Gastrocnemius medialis (tissue), 4 donors: Measurements from ENCODE around the gene ASTN2. TPM values are rescaled to one million over a fixed set of nuclear protein-coding genes. Genes with fewer than 3 reads are reported as not detected.

Experiments
- ATAC-seq, 2 donors: fragments of 150-250 bp; one replicate each; pipeline ENCODE4 v1.9.1; 2016
- DNase-seq, 2 donors: peaks; one replicate each; pipeline ENCODE4 v3.0.0-alpha.2; 2019
- H3K27ac ChIP-seq, 4 donors: fragments of 200-600 bp; sonication (generic); 1 replicate in 1 of 4; 2 replicates in 3 of 4; pipeline ENCODE4 v1.5.1; 2016 to 2018; ENCODE audit warnings: mild to moderate bottlenecking in 2 of 4, moderate library complexity in 1 of 4
- H3K27me3 ChIP-seq, 3 donors: fragments of 200-600 bp; sonication (generic) in 2 of 3; 1 replicate in 1 of 3; 2 replicates in 2 of 3; pipeline versions ENCODE4 v1.5.1 to v1.6.0; 2016 to 2019; ENCODE audit warnings: mild to moderate bottlenecking in 1 of 3, moderate library complexity in 1 of 3
- H3K36me3 ChIP-seq, 2 donors: fragments of 200-600 bp; sonication (generic) in 1 of 2; one replicate each; pipeline ENCODE4 v1.5.1; 2017 to 2018
- H3K4me1 ChIP-seq, 2 donors: fragments of 200-600 bp; sonication (generic) in 1 of 2; one replicate each; pipeline ENCODE4 v1.5.1; 2016 to 2017; ENCODE audit warnings: mild to moderate bottlenecking in 2 of 2
- H3K4me3 ChIP-seq, 4 donors: fragments of 200-600 bp; sonication (generic) in 3 of 4; 1 replicate in 1 of 4; 2 replicates in 3 of 4; pipeline ENCODE4 v1.5.1; 2016 to 2019; ENCODE audit warnings: mild to moderate bottlenecking in 2 of 4
- H3K9me3 ChIP-seq, 3 donors: fragments of 200-600 bp; sonication (generic) in 2 of 3; 1 replicate in 1 of 3; 2 replicates in 2 of 3; pipeline ENCODE4 v1.5.1; 2016 to 2019
- POLR2A ChIP-seq, 2 donors: fragments of 450-650 bp; IDR thresholded peaks; one replicate each; pipeline ENCODE4 v1.6.1; 2017; ENCODE audit warnings: antibody characterized with exemption in 2 of 2, mild to moderate bottlenecking in 2 of 2, moderate library complexity in 2 of 2
- in situ Hi-C, 4 donors: fragments of 200-750 bp; cut with MboI; loops; one replicate each; pipeline versions ENCODE4 v1.15.0 to v1.8.0; 2017; ENCODE audit warnings: low sequenced_read_pairs in 4 of 4
- intact Hi-C: fragments of 100-400 bp; cut with DNase I; formaldehyde crosslinking; loops from one replicate; pipeline ENCODE4 v1.15.1; 2023; ENCODE audit warnings: low total_unique reads
- total RNA-seq, 4 donors: library from RNA; depleted of rRNA; stranded (reverse); fragments of >200 nt; gene quantifications; one replicate each; pipeline versions ENCODE4 v1.1.0 to v1.2.3, GENCODE V29; 2016
- TF ChIP-seq, protein P1 (sequence below), 5 experiments: fragments of 450-650 bp in 3 of 5; fragments of 200-600 bp in 2 of 5; sonication (generic) in 2 of 5; IDR thresholded peaks in 4 of 5; conservative IDR thresholded peaks in 1 of 5; 1 replicate in 4 of 5; 2 replicates in 1 of 5; pipeline ENCODE4 v1.5.1; 2016 to 2019; ENCODE audit warnings: antibody characterized with exemption in 5 of 5, mild to moderate bottlenecking in 3 of 5, moderate library complexity in 3 of 5

Gene ASTN2
- total RNA-seq, 4 donors from 2014 or later, result 2.5 to 4.6 (median 3.7) TPM

GRCh38 chr9:116626762-116627161 lies 788.1 kb downstream of the ASTN2 start:
- no peak overlapping the region for H3K27ac ChIP-seq
- intact Hi-C loops (no loop called here), in situ Hi-C loops (no loop called here)
- peaks cover 0 to 3% of the 10 kb centered on the region in 2 donors for H3K4me1 ChIP-seq
- no peak overlapping the region for H3K4me3 ChIP-seq
- no peak for TF ChIP-seq POLR2A (IDR thresholded peaks at IDR 0.05)
- TF ChIP-seq, protein P1, sequence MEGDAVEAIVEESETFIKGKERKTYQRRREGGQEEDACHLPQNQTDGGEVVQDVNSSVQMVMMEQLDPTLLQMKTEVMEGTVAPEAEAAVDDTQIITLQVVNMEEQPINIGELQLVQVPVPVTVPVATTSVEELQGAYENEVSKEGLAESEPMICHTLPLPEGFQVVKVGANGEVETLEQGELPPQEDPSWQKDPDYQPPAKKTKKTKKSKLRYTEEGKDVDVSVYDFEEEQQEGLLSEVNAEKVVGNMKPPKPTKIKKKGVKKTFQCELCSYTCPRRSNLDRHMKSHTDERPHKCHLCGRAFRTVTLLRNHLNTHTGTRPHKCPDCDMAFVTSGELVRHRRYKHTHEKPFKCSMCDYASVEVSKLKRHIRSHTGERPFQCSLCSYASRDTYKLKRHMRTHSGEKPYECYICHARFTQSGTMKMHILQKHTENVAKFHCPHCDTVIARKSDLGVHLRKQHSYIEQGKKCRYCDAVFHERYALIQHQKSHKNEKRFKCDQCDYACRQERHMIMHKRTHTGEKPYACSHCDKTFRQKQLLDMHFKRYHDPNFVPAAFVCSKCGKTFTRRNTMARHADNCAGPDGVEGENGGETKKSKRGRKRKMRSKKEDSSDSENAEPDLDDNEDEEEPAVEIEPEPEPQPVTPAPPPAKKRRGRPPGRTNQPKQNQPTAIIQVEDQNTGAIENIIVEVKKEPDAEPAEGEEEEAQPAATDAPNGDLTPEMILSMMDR (IDR thresholded peaks at IDR 0.05 in 4 of 5, conservative IDR thresholded peaks at IDR 0.05 in 1 of 5), result no peak
- DNase-seq (no peak), ATAC-seq (no peak)
- no peaks in the 10 kb centered on the region for H3K27me3 ChIP-seq
- H3K36me3 ChIP-seq, result no peaks in the 10 kb centered on the region
- H3K9me3 ChIP-seq, result no peaks in the 10 kb centered on the region

GRCh38 chr9:116623715-116624114 lies 791.1 kb downstream of the ASTN2 start:
- peaks cover 0 to 3% of the 10 kb centered on the region in 2 donors for H3K4me1 ChIP-seq
- peak overlapping the region in 3 of 4 donors; percentile 12 to 30 (median 22) for H3K27ac ChIP-seq
- H3K9me3 ChIP-seq, result no peaks in the 10 kb centered on the region
- DNase-seq, result no peak
- no peaks in the 10 kb centered on the region for H3K36me3 ChIP-seq
- no peak for ATAC-seq
- in situ Hi-C loops (no loop called here), intact Hi-C loops (no loop called here)
- no peaks in the 10 kb centered on the region for H3K27me3 ChIP-seq
- no peak overlapping the region for H3K4me3 ChIP-seq
- TF ChIP-seq, protein P1 (IDR thresholded peaks at IDR 0.05 in 4 of 5, conservative IDR thresholded peaks at IDR 0.05 in 1 of 5), result no peak
- TF ChIP-seq POLR2A (IDR thresholded peaks at IDR 0.05), result no peak

- H3K27ac ChIP-seq, result no peak overlapping the region
- H3K4me3 ChIP-seq, result no peak overlapping the region
These were observed 797.5 kb downstream of the ASTN2 start for GRCh38 chr9:116617389-116617788.

DNA sequence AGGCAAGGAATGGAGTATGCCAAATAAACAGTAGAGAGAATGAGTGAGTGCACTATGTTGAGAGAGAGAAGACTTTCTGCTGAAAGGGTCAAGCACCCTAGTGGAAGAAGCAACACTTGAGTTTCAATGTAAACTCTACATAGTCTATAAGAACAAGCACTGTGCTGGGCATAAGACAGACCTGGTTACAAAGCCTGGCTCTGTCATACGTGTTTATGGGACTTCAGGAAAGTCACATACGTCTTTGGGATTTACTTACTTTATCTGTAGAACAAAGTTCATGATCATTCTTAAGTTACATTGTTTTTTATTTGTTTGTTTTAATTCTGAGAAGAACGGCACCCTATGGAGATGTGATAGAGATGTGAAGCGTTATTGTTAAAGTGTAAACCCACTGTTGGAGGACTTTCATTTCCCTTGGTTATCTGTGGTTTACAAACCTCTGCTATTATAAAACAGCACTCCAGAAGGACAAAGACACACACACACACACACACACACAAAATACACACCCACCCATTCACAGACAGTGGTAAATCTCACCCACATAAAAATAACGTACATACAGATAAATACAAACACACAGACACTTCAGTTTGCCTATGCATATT lies 798.4 kb downstream of the ASTN2 start:
- Histone ChIP-seq H3K4me3 (no peak overlapping the region), H3K4me1 (no peaks in the 10 kb centered on the region), H3K36me3 (no peaks in the 10 kb centered on the region), H3K9me3 (no peaks in the 10 kb centered on the region), H3K27ac (no peak overlapping the region), H3K27me3 (no peaks in the 10 kb centered on the region)
- intact Hi-C loops, result no loop called here
- in situ Hi-C loops, result no loop called here
- TF ChIP-seq, protein P1 (IDR thresholded peaks at IDR 0.05 in 4 of 5, conservative IDR thresholded peaks at IDR 0.05 in 1 of 5), result no peak
- TF ChIP-seq POLR2A (IDR thresholded peaks at IDR 0.05), result no peak
- DNase-seq (no peak), ATAC-seq (no peak)

More at GRCh38 chr9:116617389-116617788, 797.5 kb downstream of the ASTN2 start:
- no peaks in the 10 kb centered on the region for H3K36me3 ChIP-seq
- in situ Hi-C loops, result no loop called here
- no peaks in the 10 kb centered on the region for H3K4me1 ChIP-seq
- intact Hi-C loops, result no loop called here
- no peaks in the 10 kb centered on the region for H3K27me3 ChIP-seq
- ATAC-seq (no peak), DNase-seq (no peak)
- no peaks in the 10 kb centered on the region for H3K9me3 ChIP-seq
- TF ChIP-seq, protein P1 (IDR thresholded peaks at IDR 0.05 in 4 of 5, conservative IDR thresholded peaks at IDR 0.05 in 1 of 5), result no peak
- no peak for TF ChIP-seq POLR2A (IDR thresholded peaks at IDR 0.05)

DNA sequence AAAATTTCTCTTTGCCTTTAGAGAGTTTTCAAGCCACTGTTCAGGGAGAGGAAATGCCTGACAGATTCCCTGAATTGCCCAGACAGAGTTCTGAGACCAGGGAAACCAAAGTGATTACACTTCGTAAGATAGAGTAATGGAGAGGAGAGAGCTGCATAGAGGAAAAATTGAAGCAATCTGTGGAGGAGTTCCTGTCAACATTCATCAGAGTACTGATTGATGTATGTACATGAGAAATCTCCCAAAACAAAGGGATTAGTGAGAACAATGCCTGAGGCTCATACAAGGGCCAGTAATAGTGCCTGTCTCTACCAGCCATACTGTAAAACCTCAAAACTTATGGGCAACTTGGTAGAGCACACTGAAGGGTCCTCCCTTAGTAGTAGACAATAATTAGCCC lies 806.8 kb downstream of the ASTN2 start:
- in situ Hi-C loops, result no loop called here
- H3K4me1 ChIP-seq, result no peaks in the 10 kb centered on the region
- DNase-seq (no peak), ATAC-seq (no peak)
- TF ChIP-seq POLR2A (IDR thresholded peaks at IDR 0.05), result no peak
- TF ChIP-seq, protein P1 (IDR thresholded peaks at IDR 0.05 in 4 of 5, conservative IDR thresholded peaks at IDR 0.05 in 1 of 5), result no peak
- no peaks in the 10 kb centered on the region for H3K27me3 ChIP-seq
- intact Hi-C loops, result no loop called here
- H3K4me3 ChIP-seq, result no peak overlapping the region
- no peaks in the 10 kb centered on the region for H3K9me3 ChIP-seq
- H3K36me3 ChIP-seq, result no peaks in the 10 kb centered on the region
- H3K27ac ChIP-seq, result no peak overlapping the region
